ENCODE data around the gene P2RX5. TPM values are rescaled to one million over a fixed set of nuclear protein-coding genes. Genes with fewer than 3 reads are reported as not detected.
"Not testable (repeated sequence)": the region's sequence is repeated elsewhere in the genome, so short reads cannot be mapped to it uniquely, and the experiment has no call there.

The P2RX5 gene
- total RNA-seq, 1 donor from 2014 or later = 0.53 TPM

GRCh38 chr17:3738562-3739295, 42.8 kb upstream of the P2RX5 start:
- FAIRE-seq = no peak
- H3K4me3 ChIP-seq (ENCODE audit: low read depth, low read length) = peak overlapping the region; percentile 21
- H3K36me3 ChIP-seq (ENCODE audit: control insufficient read depth, insufficient read depth, low read length) = no peaks in the 10 kb centered on the region
- no peaks in the 10 kb centered on the region for H3K27me3 ChIP-seq (ENCODE audit: control insufficient read depth, insufficient read depth, low read length)
- TF ChIP-seq CTCF (IDR thresholded peaks at IDR 0.05; ENCODE audit: insufficient read depth, low read length, severe bottlenecking) = no peak
- DNase-seq (ENCODE audit: low read depth) = peak; percentile 79

- Histone ChIP-seq H3K4me3 (ENCODE audit: low read depth, low read length) (no peak overlapping the region), H3K36me3 (ENCODE audit: control insufficient read depth, insufficient read depth, low read length) (no peaks in the 10 kb centered on the region), H3K27me3 (ENCODE audit: control insufficient read depth, insufficient read depth, low read length) (no peaks in the 10 kb centered on the region)
- TF ChIP-seq CTCF (IDR thresholded peaks at IDR 0.05; ENCODE audit: insufficient read depth, low read length, severe bottlenecking) = no peak
- FAIRE-seq (no peak), DNase-seq (ENCODE audit: low read depth) (no peak)
These were observed 39.6 kb upstream of the P2RX5 start for GRCh38 chr17:3735515-3735914.

- FAIRE-seq; H3K27me3 ChIP-seq (ENCODE audit: control insufficient read depth, insufficient read depth, low read length); H3K36me3 ChIP-seq (ENCODE audit: control insufficient read depth, insufficient read depth, low read length); DNase-seq (ENCODE audit: low read depth); H3K4me3 ChIP-seq (ENCODE audit: low read depth, low read length): not testable (repeated sequence)
These were observed 38.9 kb upstream of the P2RX5 start for GRCh38 chr17:3734911-3735276.

- no peaks in the 10 kb centered on the region for H3K27me3 ChIP-seq (ENCODE audit: control insufficient read depth, insufficient read depth, low read length)
- no peaks in the 10 kb centered on the region for H3K36me3 ChIP-seq (ENCODE audit: control insufficient read depth, insufficient read depth, low read length)
- no peak for TF ChIP-seq CTCF (IDR thresholded peaks at IDR 0.05; ENCODE audit: insufficient read depth, low read length, severe bottlenecking)
- H3K4me3 ChIP-seq (ENCODE audit: low read depth, low read length) = no peak overlapping the region
- FAIRE-seq = no peak
- no peak for DNase-seq (ENCODE audit: low read depth)
These were observed 36.3 kb upstream of the P2RX5 start for GRCh38 chr17:3732210-3732621.

- DNase-seq (ENCODE audit: low read depth) (no peak), FAIRE-seq (no peak)
- H3K27me3 ChIP-seq (ENCODE audit: control insufficient read depth, insufficient read depth, low read length) = no peaks in the 10 kb centered on the region
- TF ChIP-seq CTCF (IDR thresholded peaks at IDR 0.05; ENCODE audit: insufficient read depth, low read length, severe bottlenecking) = no peak
- no peaks in the 10 kb centered on the region for H3K36me3 ChIP-seq (ENCODE audit: control insufficient read depth, insufficient read depth, low read length)
- no peak overlapping the region for H3K4me3 ChIP-seq (ENCODE audit: low read depth, low read length)
These were observed 35.0 kb upstream of the P2RX5 start for GRCh38 chr17:3730881-3731429.

GRCh38 chr17:3729881-3730280, 33.9 kb upstream of the P2RX5 start:
- Histone ChIP-seq H3K27me3 (ENCODE audit: control insufficient read depth, insufficient read depth, low read length) (no peaks in the 10 kb centered on the region), H3K4me3 (ENCODE audit: low read depth, low read length) (no peak overlapping the region), H3K36me3 (ENCODE audit: control insufficient read depth, insufficient read depth, low read length) (no peaks in the 10 kb centered on the region)
- no peak for TF ChIP-seq CTCF (IDR thresholded peaks at IDR 0.05; ENCODE audit: insufficient read depth, low read length, severe bottlenecking)
- no peak for DNase-seq (ENCODE audit: low read depth)
- no peak for FAIRE-seq

- not testable (repeated sequence) for H3K27me3 ChIP-seq (ENCODE audit: control insufficient read depth, insufficient read depth, low read length); H3K4me3 ChIP-seq (ENCODE audit: low read depth, low read length); DNase-seq (ENCODE audit: low read depth); FAIRE-seq; H3K36me3 ChIP-seq (ENCODE audit: control insufficient read depth, insufficient read depth, low read length)
These were observed 32.1 kb upstream of the P2RX5 start for GRCh38 chr17:3728099-3728498.

Measured in bronchial epithelial cell (primary cell).